Measurements from ENCODE around the gene FER. TPM values are rescaled to one million over a fixed set of nuclear protein-coding genes. Genes with fewer than 3 reads are reported as not detected.

FER gene
- polyA plus RNA-seq, 3 donors, result 2.4 to 14.7 (median 6.2) TPM

- Mint-ChIP-seq H3K27ac (no peak overlapping the region), H3K4me3 (no peak overlapping the region), H3K9me3 (no peaks in the 10 kb centered on the region), H3K27me3 (ENCODE audit: low read depth in 3 of 3) (no peaks in the 10 kb centered on the region), H3K4me1 (no peaks in the 10 kb centered on the region), H3K36me3 (no peaks in the 10 kb centered on the region)
- Histone ChIP-seq H3K9me3 (replicated peaks in 1 of 2; ENCODE audit: control insufficient read depth in 1 of 2, insufficient read depth in 1 of 2, low read length in 2 of 2) (no peaks in the 10 kb centered on the region), H3K4me3 (replicated peaks in 1 of 3; ENCODE audit: low read depth in 2 of 3, low read length in 3 of 3) (no peak overlapping the region), H4K20me1 (ENCODE audit: insufficient read depth, low read length) (no peaks in the 10 kb centered on the region), H3K27me3 (ENCODE audit: control insufficient read depth in 2 of 2, insufficient read depth in 2 of 2, low read length in 2 of 2) (no peaks in the 10 kb centered on the region), H3K79me2 (ENCODE audit: insufficient read depth, low read length) (no peaks in the 10 kb centered on the region), H3K9ac (ENCODE audit: insufficient read depth, low read length, poor library complexity, severe bottlenecking) (no peak overlapping the region), H2AFZ (ENCODE audit: insufficient read depth, low read depth, low read length, poor library complexity, severe bottlenecking) (no peak overlapping the region), H3K4me1 (ENCODE audit: control insufficient read depth in 1 of 2, insufficient read depth in 2 of 2, low read length in 2 of 2) (no peaks in the 10 kb centered on the region), H3K4me2 (replicated peaks; ENCODE audit: extremely low read depth, low read length, poor library complexity, severe bottlenecking) (no peak overlapping the region), H3K36me3 (replicated peaks in 1 of 2; ENCODE audit: control insufficient read depth in 1 of 2, insufficient read depth in 2 of 2, low read length in 2 of 2) (no peaks in the 10 kb centered on the region), H3K27ac (ENCODE audit: low read depth in 1 of 2, low read length in 2 of 2) (no peak overlapping the region)
- no peak for DNase-seq
- TF ChIP-seq CTCF (IDR thresholded peaks at IDR 0.05), result no peak
- intact Hi-C loops (cut with micrococcal nuclease), result no loop called here
Observed at GRCh38 chr5:109155625-109156024, 407.9 kb downstream of the FER start.

GRCh38 chr5:109156885-109157284 lies 409.2 kb downstream of the FER start:
- H3K4me3 ChIP-seq (replicated peaks in 1 of 3; ENCODE audit: low read depth in 2 of 3, low read length in 3 of 3), result no peak overlapping the region
- Mint-ChIP-seq H3K36me3 (no peaks in the 10 kb centered on the region), H3K9me3 (no peaks in the 10 kb centered on the region), H3K27ac (no peak overlapping the region), H3K4me1 (no peaks in the 10 kb centered on the region), H3K4me3 (no peak overlapping the region), H3K27me3 (ENCODE audit: low read depth in 3 of 3) (no peaks in the 10 kb centered on the region)
- H3K9me3 ChIP-seq (replicated peaks in 1 of 2; ENCODE audit: control insufficient read depth in 1 of 2, insufficient read depth in 1 of 2, low read length in 2 of 2), result no peaks in the 10 kb centered on the region
- no peak for TF ChIP-seq CTCF (IDR thresholded peaks at IDR 0.05)
- H3K4me1 ChIP-seq (ENCODE audit: control insufficient read depth in 1 of 2, insufficient read depth in 2 of 2, low read length in 2 of 2), result no peaks in the 10 kb centered on the region
- no peaks in the 10 kb centered on the region for H4K20me1 ChIP-seq (ENCODE audit: insufficient read depth, low read length)
- no peak overlapping the region for H3K27ac ChIP-seq (ENCODE audit: low read depth in 1 of 2, low read length in 2 of 2)
- no peak overlapping the region for H2AFZ ChIP-seq (ENCODE audit: insufficient read depth, low read depth, low read length, poor library complexity, severe bottlenecking)
- intact Hi-C loops (cut with micrococcal nuclease), result no loop called here
- no peaks in the 10 kb centered on the region for H3K79me2 ChIP-seq (ENCODE audit: insufficient read depth, low read length)
- DNase-seq, result no peak
- no peak overlapping the region for H3K4me2 ChIP-seq (replicated peaks; ENCODE audit: extremely low read depth, low read length, poor library complexity, severe bottlenecking)
- no peaks in the 10 kb centered on the region for H3K27me3 ChIP-seq (ENCODE audit: control insufficient read depth in 2 of 2, insufficient read depth in 2 of 2, low read length in 2 of 2)
- no peaks in the 10 kb centered on the region for H3K36me3 ChIP-seq (replicated peaks in 1 of 2; ENCODE audit: control insufficient read depth in 1 of 2, insufficient read depth in 2 of 2, low read length in 2 of 2)
- H3K9ac ChIP-seq (ENCODE audit: insufficient read depth, low read length, poor library complexity, severe bottlenecking), result no peak overlapping the region

All from CD14-positive monocyte (primary cell).